Choroid plexus epithelial cell (primary cell): ENCODE measurements around the gene ANKRD34B.

Source experiments
- DNase-seq: peaks from one replicate; pipeline ENCODE4 v3.0.0-alpha.2; 2010; ENCODE audit warnings: low read depth
- H3K4me3 ChIP-seq: 2 replicates; pipeline ENCODE4 v1.5.1; 2011; ENCODE audit warnings: low read depth, mild to moderate bottlenecking, control low read depth, low read length, moderate library complexity
- CTCF ChIP-seq: conservative IDR thresholded peaks from 2 replicates; pipeline ENCODE4 v1.5.1; 2011; ENCODE audit warnings: low read depth, mild to moderate bottlenecking, control low read depth, inconsistent platforms, low read length, moderate library complexity

Gene ANKRD34B

GRCh38 chr5:80569086-80569960 is 757 bp downstream of the ANKRD34B start:
- DNase-seq, result no peak
- H3K4me3 ChIP-seq, result peak overlapping the region; percentile 39
- TF ChIP-seq CTCF, result no peak

- no peak for TF ChIP-seq CTCF
- H3K4me3 ChIP-seq, result no peak overlapping the region
- DNase-seq, result no peak
Observed at GRCh38 chr5:80568251-80568650, 1.8 kb downstream of the ANKRD34B start.

- no peak for TF ChIP-seq CTCF
- no peak overlapping the region for H3K4me3 ChIP-seq
- no peak for DNase-seq
Observed at GRCh38 chr5:80566711-80567259, 3.3 kb downstream of the ANKRD34B start.

GRCh38 chr5:80565330-80565729 is 4.8 kb downstream of the ANKRD34B start:
- no peak for TF ChIP-seq CTCF
- no peak overlapping the region for H3K4me3 ChIP-seq
- peak; percentile 18 for DNase-seq

GRCh38 chr5:80559244-80559643 is 10.8 kb downstream of the ANKRD34B start:
- TF ChIP-seq CTCF, result no peak
- no peak for DNase-seq
- no peak overlapping the region for H3K4me3 ChIP-seq

GRCh38 chr5:80555099-80555498 is 15.0 kb downstream of the ANKRD34B start:
- TF ChIP-seq CTCF, result no peak
- DNase-seq, result no peak
- H3K4me3 ChIP-seq, result no peak overlapping the region

GRCh38 chr5:80554646-80555045 is 15.4 kb downstream of the ANKRD34B start:
- DNase-seq, result no peak
- H3K4me3 ChIP-seq, result no peak overlapping the region
- TF ChIP-seq CTCF, result no peak
